ENCODE results near the gene GIMD1.
"Not testable (repeated sequence)": the region's sequence is repeated elsewhere in the genome, so short reads cannot be mapped to it uniquely, and the experiment has no call there.

Gene GIMD1

DNA sequence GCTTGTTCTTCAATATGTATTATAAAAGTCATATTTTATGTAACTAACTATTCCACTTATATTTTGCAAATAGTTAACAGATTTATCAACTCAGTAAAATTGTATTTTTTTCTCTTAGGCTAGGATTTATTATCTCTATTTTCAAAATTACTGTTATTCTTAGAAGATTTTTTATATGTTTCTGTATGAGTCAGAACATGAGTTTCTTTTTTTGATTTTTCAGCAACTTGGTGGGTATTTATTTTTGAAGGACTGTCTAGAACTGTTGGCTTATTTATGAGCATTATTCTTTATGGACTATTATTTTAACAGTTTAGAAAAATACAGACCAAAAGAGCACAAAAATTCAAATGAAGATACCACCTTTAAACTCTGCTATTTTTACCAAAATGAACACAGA, 45.5 kb downstream of the GIMD1 start:
- DNase-seq (ENCODE audit: low read depth, low spot score) = no peak
- Histone ChIP-seq H3K36me3 (ENCODE audit: insufficient read depth, insufficient read length, low read length) (peaks cover 23% of the 10 kb centered on the region), H3K4me3 (ENCODE audit: insufficient read length, low read depth) (no peak overlapping the region), H3K27me3 (ENCODE audit: insufficient read depth, insufficient read length) (no peaks in the 10 kb centered on the region), H3K9ac (ENCODE audit: insufficient read length, low read depth) (no peak overlapping the region), H3K9me3 (ENCODE audit: insufficient read depth, low read length) (peaks cover 23% of the 10 kb centered on the region), H3K4me1 (ENCODE audit: insufficient read depth, insufficient read length) (no peaks in the 10 kb centered on the region)
- no peak for TF ChIP-seq ZNF274 (IDR thresholded peaks at IDR 0.05; ENCODE audit: low read depth, low read length)

DNA sequence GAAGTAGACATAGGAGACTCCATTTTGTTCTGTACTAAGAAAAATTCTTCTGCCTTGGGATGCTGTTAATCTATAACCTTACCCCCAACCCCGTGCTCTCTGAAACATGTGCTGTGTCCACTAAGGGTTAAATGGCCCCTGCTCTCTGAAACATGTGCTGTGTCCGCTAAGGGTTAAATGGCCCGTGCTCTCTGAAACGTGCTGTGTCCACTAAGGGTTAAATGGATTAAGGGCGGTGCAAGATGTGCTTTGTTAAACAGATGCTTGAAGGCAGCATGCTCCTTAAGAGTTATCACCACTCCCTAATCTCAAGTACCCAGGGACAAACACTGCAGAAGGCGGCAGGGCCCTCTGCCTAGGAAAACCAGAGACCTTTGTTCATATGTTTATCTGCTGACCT, 46.8 kb downstream of the GIMD1 start:
- peaks cover 23% of the 10 kb centered on the region for H3K9me3 ChIP-seq (ENCODE audit: insufficient read depth, low read length)
- not testable (repeated sequence) for H3K27me3 ChIP-seq (ENCODE audit: insufficient read depth, insufficient read length); H3K4me3 ChIP-seq (ENCODE audit: insufficient read length, low read depth); H3K4me1 ChIP-seq (ENCODE audit: insufficient read depth, insufficient read length); DNase-seq (ENCODE audit: low read depth, low spot score); H3K9ac ChIP-seq (ENCODE audit: insufficient read length, low read depth)
- peaks cover 12% of the 10 kb centered on the region for H3K36me3 ChIP-seq (ENCODE audit: insufficient read depth, insufficient read length, low read length)

DNA sequence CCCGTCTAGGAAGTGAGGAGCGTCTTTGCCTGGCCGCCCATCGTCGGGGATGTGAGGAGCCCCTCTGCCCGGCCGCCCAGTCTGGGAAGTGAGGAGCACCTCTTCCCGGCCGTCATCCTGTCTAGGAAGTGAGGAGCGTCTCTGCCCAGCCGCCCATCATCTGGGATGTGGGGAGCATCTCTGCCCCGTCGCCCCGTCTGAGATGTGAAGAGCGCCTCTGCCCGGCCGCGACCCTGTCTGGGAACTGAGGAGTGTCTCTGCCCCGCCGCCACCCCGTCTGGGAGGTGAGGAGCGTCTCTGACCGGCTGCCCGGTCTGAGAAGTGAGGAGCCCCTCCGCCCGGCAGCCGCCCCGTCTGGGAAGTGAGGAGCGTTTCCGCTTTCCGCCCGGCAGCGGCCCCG, 47.4 kb downstream of the GIMD1 start:
- H3K27me3 ChIP-seq (ENCODE audit: insufficient read depth, insufficient read length); H3K9ac ChIP-seq (ENCODE audit: insufficient read length, low read depth); H3K4me1 ChIP-seq (ENCODE audit: insufficient read depth, insufficient read length); H3K4me3 ChIP-seq (ENCODE audit: insufficient read length, low read depth); H3K36me3 ChIP-seq (ENCODE audit: insufficient read depth, insufficient read length, low read length); DNase-seq (ENCODE audit: low read depth, low spot score): not testable (repeated sequence)
- peaks cover 23% of the 10 kb centered on the region for H3K9me3 ChIP-seq (ENCODE audit: insufficient read depth, low read length)

- Histone ChIP-seq H3K9me3 (ENCODE audit: insufficient read depth, low read length) (peaks cover 23% of the 10 kb centered on the region), H3K4me1 (ENCODE audit: insufficient read depth, insufficient read length) (no peaks in the 10 kb centered on the region), H3K9ac (ENCODE audit: insufficient read length, low read depth) (no peak overlapping the region), H3K27me3 (ENCODE audit: insufficient read depth, insufficient read length) (no peaks in the 10 kb centered on the region), H3K36me3 (ENCODE audit: insufficient read depth, insufficient read length, low read length) (peaks cover 5% of the 10 kb centered on the region), H3K4me3 (ENCODE audit: insufficient read length, low read depth) (no peak overlapping the region)
- TF ChIP-seq YY1 (IDR thresholded peaks at IDR 0.05; ENCODE audit: insufficient read depth, insufficient read length) = no peak
- TF ChIP-seq SUZ12 (IDR thresholded peaks at IDR 0.05; ENCODE audit: extremely low read depth, insufficient read depth, insufficient read length) = no peak
- no peak for TF ChIP-seq ZNF274 (IDR thresholded peaks at IDR 0.05; ENCODE audit: low read depth, low read length)
- DNase-seq (ENCODE audit: low read depth, low spot score) = no peak
These were observed 48.3 kb downstream of the GIMD1 start for GRCh38 chr4:106320235-106320634.

- H3K36me3 ChIP-seq (ENCODE audit: insufficient read depth, insufficient read length, low read length) = peaks cover 5% of the 10 kb centered on the region
- no peak for DNase-seq (ENCODE audit: low read depth, low spot score)
- no peak overlapping the region for H3K4me3 ChIP-seq (ENCODE audit: insufficient read length, low read depth)
- H3K27me3 ChIP-seq (ENCODE audit: insufficient read depth, insufficient read length) = no peaks in the 10 kb centered on the region
- no peaks in the 10 kb centered on the region for H3K4me1 ChIP-seq (ENCODE audit: insufficient read depth, insufficient read length)
- no peak overlapping the region for H3K9ac ChIP-seq (ENCODE audit: insufficient read length, low read depth)
- peaks cover 23% of the 10 kb centered on the region for H3K9me3 ChIP-seq (ENCODE audit: insufficient read depth, low read length)
- TF ChIP-seq YY1 (IDR thresholded peaks at IDR 0.05; ENCODE audit: insufficient read depth, insufficient read length) (no peak), SUZ12 (IDR thresholded peaks at IDR 0.05; ENCODE audit: extremely low read depth, insufficient read depth, insufficient read length) (no peak), ZNF274 (IDR thresholded peaks at IDR 0.05; ENCODE audit: low read depth, low read length) (no peak)
These were observed 50.1 kb downstream of the GIMD1 start for GRCh38 chr4:106318511-106318910.

DNA sequence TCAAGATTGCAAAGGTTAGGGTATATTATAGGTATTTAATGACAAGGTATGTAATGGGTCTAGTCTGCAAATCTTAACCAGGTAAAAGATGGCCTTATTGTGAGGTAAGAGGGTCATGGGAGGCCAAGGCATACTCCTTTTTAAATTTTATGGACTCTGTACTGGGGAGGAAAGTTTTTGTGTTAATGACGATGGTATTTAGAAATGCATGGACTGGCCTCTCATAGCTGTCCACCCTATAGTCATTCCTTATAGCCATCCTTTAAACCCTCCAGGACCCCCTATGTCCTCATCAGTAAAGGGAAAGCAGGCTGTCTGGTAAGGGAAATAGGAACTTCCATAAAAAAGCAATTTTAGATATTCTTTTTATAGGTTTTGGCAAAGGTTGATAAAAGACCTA, 50.8 kb downstream of the GIMD1 start:
- TF ChIP-seq YY1 (IDR thresholded peaks at IDR 0.05; ENCODE audit: insufficient read depth, insufficient read length) (no peak), ZNF274 (IDR thresholded peaks at IDR 0.05; ENCODE audit: low read depth, low read length) (no peak), SUZ12 (IDR thresholded peaks at IDR 0.05; ENCODE audit: extremely low read depth, insufficient read depth, insufficient read length) (no peak)
- Histone ChIP-seq H3K27me3 (ENCODE audit: insufficient read depth, insufficient read length) (no peaks in the 10 kb centered on the region), H3K4me3 (ENCODE audit: insufficient read length, low read depth) (no peak overlapping the region), H3K9ac (ENCODE audit: insufficient read length, low read depth) (no peak overlapping the region), H3K9me3 (ENCODE audit: insufficient read depth, low read length) (peaks cover 23% of the 10 kb centered on the region), H3K4me1 (ENCODE audit: insufficient read depth, insufficient read length) (no peaks in the 10 kb centered on the region), H3K36me3 (ENCODE audit: insufficient read depth, insufficient read length, low read length) (peaks cover 5% of the 10 kb centered on the region)
- DNase-seq (ENCODE audit: low read depth, low spot score) = no peak

- no peaks in the 10 kb centered on the region for H3K27me3 ChIP-seq (ENCODE audit: insufficient read depth, insufficient read length)
- peak overlapping the region; percentile 87 for H3K9ac ChIP-seq (ENCODE audit: insufficient read length, low read depth)
- TF ChIP-seq YY1 (IDR thresholded peaks at IDR 0.05; ENCODE audit: insufficient read depth, insufficient read length) (no peak), ZNF274 (IDR thresholded peaks at IDR 0.05; ENCODE audit: low read depth, low read length) (no peak), SUZ12 (IDR thresholded peaks at IDR 0.05; ENCODE audit: extremely low read depth, insufficient read depth, insufficient read length) (no peak)
- no peak for DNase-seq (ENCODE audit: low read depth, low spot score)
- H3K4me3 ChIP-seq (ENCODE audit: insufficient read length, low read depth) = peak overlapping the region; percentile 87
- H3K9me3 ChIP-seq (ENCODE audit: insufficient read depth, low read length) = peaks cover 23% of the 10 kb centered on the region
- no peaks in the 10 kb centered on the region for H3K4me1 ChIP-seq (ENCODE audit: insufficient read depth, insufficient read length)
- peaks cover 5% of the 10 kb centered on the region for H3K36me3 ChIP-seq (ENCODE audit: insufficient read depth, insufficient read length, low read length)
These were observed 51.7 kb downstream of the GIMD1 start for GRCh38 chr4:106316773-106317409.

Measured in NT2/D1 (cell line).